ENCODE data around the gene PABPC1L. TPM values are rescaled to one million over a fixed set of nuclear protein-coding genes. Genes with fewer than 3 reads are reported as not detected.

Gene PABPC1L
- total RNA-seq, 1 donor from 2014 or later = 45.3 TPM

DNA sequence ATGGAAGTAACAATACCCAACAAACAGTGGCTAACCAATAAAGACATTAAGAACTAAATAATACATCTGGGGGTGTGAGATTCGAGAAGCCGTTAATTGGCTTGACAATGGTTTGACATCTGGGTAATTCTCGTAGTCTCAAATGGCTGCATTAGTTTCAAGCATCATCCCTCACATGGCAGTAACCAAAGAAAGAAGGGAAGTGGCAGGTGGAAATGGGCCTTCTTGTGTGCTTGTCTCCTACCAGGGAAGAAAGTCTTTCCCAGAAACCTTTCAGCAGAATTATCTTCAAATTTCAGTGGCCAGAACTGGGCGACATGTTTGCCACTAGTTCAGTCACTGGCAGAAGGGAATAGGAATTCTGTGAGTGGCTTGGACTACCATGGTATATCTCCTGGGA is 66.8 kb downstream of the PABPC1L start:
- no peaks in the 10 kb centered on the region for H3K27me3 Mint-ChIP-seq (ENCODE audit: insufficient read depth, low read depth)
- no peak overlapping the region for H3K27ac Mint-ChIP-seq
- Histone ChIP-seq H3K36me3 (peaks cover 18% of the 10 kb centered on the region), H3K27me3 (no peaks in the 10 kb centered on the region), H3F3A (ENCODE audit: low read depth) (no peaks in the 10 kb centered on the region), H4K20me1 (ENCODE audit: low read depth) (no peaks in the 10 kb centered on the region), H3K79me2 (ENCODE audit: low read depth) (peaks cover 7% of the 10 kb centered on the region), H3K4me1 (no peaks in the 10 kb centered on the region), H3K4me3 (no peak overlapping the region), H3K4me2 (no peak overlapping the region), H2AFZ (replicated peaks) (no peak overlapping the region), H3K27ac (no peak overlapping the region), H3K9me3 (ENCODE audit: low read depth) (no peaks in the 10 kb centered on the region), H3K9ac (no peak overlapping the region)
- H3K4me3 Mint-ChIP-seq = no peak overlapping the region
- DNase-seq (ENCODE audit: low spot score) = no peak
- H3K4me1 Mint-ChIP-seq = no peaks in the 10 kb centered on the region
- TF ChIP-seq EZH2 (IDR thresholded peaks at IDR 0.05) = no peak
- no peak for TF ChIP-seq EZH2phosphoT487 (IDR thresholded peaks at IDR 0.05)
- peaks cover 10% of the 10 kb centered on the region for H3K36me3 Mint-ChIP-seq
- H3K9me3 Mint-ChIP-seq = no peaks in the 10 kb centered on the region

DNA sequence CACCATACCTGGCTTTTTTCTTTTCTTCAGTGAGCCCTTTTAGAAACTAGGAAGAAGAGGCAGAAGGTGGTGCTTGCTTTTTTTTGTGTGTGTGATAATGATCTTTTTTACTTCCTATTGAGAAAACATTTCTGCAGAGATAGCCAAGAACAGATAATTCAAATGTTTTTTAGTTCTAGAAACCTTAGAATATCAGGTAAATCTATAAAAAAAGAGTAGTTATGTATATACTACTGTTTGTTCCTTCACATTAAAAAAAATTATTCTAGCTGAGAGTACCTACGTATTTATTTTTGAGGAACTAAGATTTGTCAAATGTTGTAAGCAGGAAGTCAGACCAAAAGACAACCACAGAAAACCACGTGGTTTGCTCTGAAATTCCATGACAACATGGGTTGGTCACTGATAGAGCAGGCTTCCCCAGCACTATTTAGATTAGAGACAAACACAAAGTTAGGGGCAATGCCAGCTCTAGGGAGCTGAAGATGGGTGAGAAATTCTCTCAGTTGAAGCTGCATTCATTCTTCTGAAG is 69.3 kb downstream of the PABPC1L start:
- Histone ChIP-seq H3K27me3 (no peaks in the 10 kb centered on the region), H3K4me3 (no peak overlapping the region), H3K9me3 (ENCODE audit: low read depth) (no peaks in the 10 kb centered on the region), H2AFZ (replicated peaks) (no peak overlapping the region), H3F3A (ENCODE audit: low read depth) (no peaks in the 10 kb centered on the region), H3K4me1 (no peaks in the 10 kb centered on the region), H4K20me1 (ENCODE audit: low read depth) (no peaks in the 10 kb centered on the region), H3K9ac (no peak overlapping the region), H3K27ac (no peak overlapping the region), H3K79me2 (ENCODE audit: low read depth) (no peaks in the 10 kb centered on the region), H3K4me2 (no peak overlapping the region), H3K36me3 (peaks cover 16% of the 10 kb centered on the region)
- Mint-ChIP-seq H3K27me3 (ENCODE audit: insufficient read depth, low read depth) (no peaks in the 10 kb centered on the region), H3K4me1 (no peaks in the 10 kb centered on the region), H3K27ac (no peak overlapping the region), H3K36me3 (peaks cover 9% of the 10 kb centered on the region), H3K4me3 (no peak overlapping the region), H3K9me3 (no peaks in the 10 kb centered on the region)
- TF ChIP-seq EZH2 (IDR thresholded peaks at IDR 0.05) = no peak
- TF ChIP-seq EZH2phosphoT487 (IDR thresholded peaks at IDR 0.05) = no peak
- TF ChIP-seq, protein P1, sequence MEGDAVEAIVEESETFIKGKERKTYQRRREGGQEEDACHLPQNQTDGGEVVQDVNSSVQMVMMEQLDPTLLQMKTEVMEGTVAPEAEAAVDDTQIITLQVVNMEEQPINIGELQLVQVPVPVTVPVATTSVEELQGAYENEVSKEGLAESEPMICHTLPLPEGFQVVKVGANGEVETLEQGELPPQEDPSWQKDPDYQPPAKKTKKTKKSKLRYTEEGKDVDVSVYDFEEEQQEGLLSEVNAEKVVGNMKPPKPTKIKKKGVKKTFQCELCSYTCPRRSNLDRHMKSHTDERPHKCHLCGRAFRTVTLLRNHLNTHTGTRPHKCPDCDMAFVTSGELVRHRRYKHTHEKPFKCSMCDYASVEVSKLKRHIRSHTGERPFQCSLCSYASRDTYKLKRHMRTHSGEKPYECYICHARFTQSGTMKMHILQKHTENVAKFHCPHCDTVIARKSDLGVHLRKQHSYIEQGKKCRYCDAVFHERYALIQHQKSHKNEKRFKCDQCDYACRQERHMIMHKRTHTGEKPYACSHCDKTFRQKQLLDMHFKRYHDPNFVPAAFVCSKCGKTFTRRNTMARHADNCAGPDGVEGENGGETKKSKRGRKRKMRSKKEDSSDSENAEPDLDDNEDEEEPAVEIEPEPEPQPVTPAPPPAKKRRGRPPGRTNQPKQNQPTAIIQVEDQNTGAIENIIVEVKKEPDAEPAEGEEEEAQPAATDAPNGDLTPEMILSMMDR (IDR thresholded peaks at IDR 0.05) = no peak
- no peak for DNase-seq (ENCODE audit: low spot score)

DNA sequence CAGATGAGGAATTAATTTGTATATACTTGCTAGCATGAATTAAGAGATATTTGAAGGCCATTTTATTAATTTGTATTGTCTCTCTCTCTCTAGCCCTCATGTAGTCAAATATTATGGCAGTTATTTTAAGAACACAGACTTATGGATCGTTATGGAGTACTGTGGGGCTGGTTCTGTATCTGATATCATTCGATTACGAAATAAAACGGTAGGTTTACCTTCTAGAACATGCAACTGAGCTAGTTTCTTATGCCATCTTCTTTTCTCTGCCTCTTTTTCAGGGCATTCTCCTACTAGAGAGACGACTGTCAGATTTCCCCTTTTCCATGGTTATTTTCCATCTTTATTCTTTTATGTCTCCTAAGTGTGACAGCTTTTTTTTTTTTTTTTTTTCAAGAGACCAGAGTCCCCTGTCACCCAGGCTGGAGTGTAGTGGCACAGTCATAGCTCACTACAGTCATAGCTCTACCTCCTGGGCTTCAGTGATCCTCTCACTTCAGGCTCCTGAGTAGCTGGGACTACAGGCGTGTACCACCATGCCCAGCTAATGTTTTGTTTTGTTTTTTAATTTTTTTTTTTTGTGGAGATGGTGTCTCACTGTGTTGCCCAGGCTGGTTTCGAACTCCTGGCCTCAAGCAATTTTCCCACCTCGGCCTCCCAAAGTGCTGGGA is 72.0 kb downstream of the PABPC1L start:
- Histone ChIP-seq H3K27me3 (no peaks in the 10 kb centered on the region), H3F3A (ENCODE audit: low read depth) (no peaks in the 10 kb centered on the region), H3K79me2 (ENCODE audit: low read depth) (no peaks in the 10 kb centered on the region), H3K9me3 (ENCODE audit: low read depth) (no peaks in the 10 kb centered on the region), H4K20me1 (ENCODE audit: low read depth) (no peaks in the 10 kb centered on the region), H3K4me1 (no peaks in the 10 kb centered on the region), H2AFZ (replicated peaks) (no peak overlapping the region), H3K36me3 (peaks cover 6% of the 10 kb centered on the region), H3K4me2 (no peak overlapping the region), H3K9ac (no peak overlapping the region), H3K4me3 (no peak overlapping the region), H3K27ac (no peak overlapping the region)
- Mint-ChIP-seq H3K27ac (no peak overlapping the region), H3K4me3 (no peak overlapping the region), H3K27me3 (ENCODE audit: insufficient read depth, low read depth) (no peaks in the 10 kb centered on the region), H3K9me3 (no peaks in the 10 kb centered on the region), H3K4me1 (no peaks in the 10 kb centered on the region), H3K36me3 (peaks cover 3% of the 10 kb centered on the region)
- TF ChIP-seq EZH2phosphoT487 (IDR thresholded peaks at IDR 0.05) (no peak), EZH2 (IDR thresholded peaks at IDR 0.05) (no peak)
- TF ChIP-seq, protein P1 (IDR thresholded peaks at IDR 0.05) = no peak
- no peak for DNase-seq (ENCODE audit: low spot score)

DNA sequence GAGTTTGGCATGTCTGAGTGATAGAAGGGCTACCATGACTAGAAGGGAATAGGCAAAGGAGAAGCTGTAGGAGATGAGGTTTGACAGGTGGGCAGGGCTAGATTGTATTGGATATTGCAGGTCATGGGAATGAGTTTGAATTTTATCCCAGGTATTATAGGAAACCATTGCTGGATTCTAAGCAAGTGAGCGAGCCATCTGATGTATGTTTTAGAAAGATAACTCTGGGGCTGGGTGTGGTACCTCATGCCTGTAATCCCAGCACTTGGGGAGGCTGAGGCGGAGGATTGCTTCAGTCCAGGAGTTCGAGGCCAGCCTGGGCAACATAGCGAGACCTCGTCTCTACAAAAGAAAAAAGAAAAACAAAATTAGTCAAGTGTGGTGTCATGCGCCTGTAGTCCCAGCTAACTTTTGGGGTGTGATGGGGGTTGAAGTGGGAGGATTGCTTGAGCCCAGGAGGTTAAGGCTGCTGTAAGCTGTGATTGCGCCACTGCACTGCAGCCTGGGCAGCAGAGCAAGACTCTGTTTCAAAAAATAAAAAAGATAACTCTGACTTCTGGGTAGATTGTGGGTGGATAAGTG is 73.3 kb downstream of the PABPC1L start:
- Mint-ChIP-seq H3K4me1 (no peaks in the 10 kb centered on the region), H3K36me3 (peaks cover 3% of the 10 kb centered on the region)
- no peak overlapping the region for H3K27ac ChIP-seq

More for the DNA sequence above, 73.3 kb downstream of the PABPC1L start:
- no peaks in the 10 kb centered on the region for H3K4me1 ChIP-seq
- H3K4me2 ChIP-seq = no peak overlapping the region
- H2AFZ ChIP-seq (replicated peaks) = no peak overlapping the region
- Mint-ChIP-seq H3K4me3 (no peak overlapping the region), H3K27ac (no peak overlapping the region), H3K9me3 (no peaks in the 10 kb centered on the region), H3K27me3 (ENCODE audit: insufficient read depth, low read depth) (no peaks in the 10 kb centered on the region)
- DNase-seq (ENCODE audit: low spot score) = no peak
- no peaks in the 10 kb centered on the region for H4K20me1 ChIP-seq (ENCODE audit: low read depth)
- H3K9ac ChIP-seq = no peak overlapping the region
- no peaks in the 10 kb centered on the region for H3K27me3 ChIP-seq
- H3K36me3 ChIP-seq = peaks cover 11% of the 10 kb centered on the region
- no peaks in the 10 kb centered on the region for H3K9me3 ChIP-seq (ENCODE audit: low read depth)
- no peaks in the 10 kb centered on the region for H3K79me2 ChIP-seq (ENCODE audit: low read depth)
- H3F3A ChIP-seq (ENCODE audit: low read depth) = no peaks in the 10 kb centered on the region
- no peak overlapping the region for H3K4me3 ChIP-seq
- no peak for TF ChIP-seq EZH2 (IDR thresholded peaks at IDR 0.05)
- TF ChIP-seq, protein P1 (IDR thresholded peaks at IDR 0.05) = no peak
- no peak for TF ChIP-seq EZH2phosphoT487 (IDR thresholded peaks at IDR 0.05)

Measured in neural progenitor cell (in vitro differentiated cells).